ENCODE data around the gene AMFR.

The AMFR gene

GRCh38 chr16:56425439-56425832 is at the start of gene AMFR:
TSS of gene AMFR (minus strand) at chr16:56425545. CDS start at chr16:56425327, 218 bp downstream.
- no peaks in the 10 kb centered on the region for H3K9me3 Mint-ChIP-seq
- H3K27me3 Mint-ChIP-seq, result no peaks in the 10 kb centered on the region
- H3K4me1 Mint-ChIP-seq, result peaks cover 38% of the 10 kb centered on the region
- H3K4me3 Mint-ChIP-seq, result peak within 1 kb of the TSS; percentile 94
- ATAC-seq (replicated peaks; ENCODE audit: extremely low read depth, poor library complexity, severe bottlenecking) (peak; percentile 95), DNase-seq (ENCODE audit: low spot score in 2 of 2) (peak; percentile 48 to 49)
- peaks cover 6% of the 10 kb centered on the region for H3K36me3 Mint-ChIP-seq (ENCODE audit: insufficient read depth)
- peak within 1 kb of the TSS; percentile 88 for H3K27ac Mint-ChIP-seq (ENCODE audit: low read depth)

GRCh38 chr16:56470666-56471065 is 45.3 kb upstream of the AMFR start:
- Mint-ChIP-seq H3K4me3 (no peak overlapping the region), H3K4me1 (no peaks in the 10 kb centered on the region)

GRCh38 chr16:56470232-56470631 is 44.9 kb upstream of the AMFR start:
- Mint-ChIP-seq H3K4me3 (no peak overlapping the region), H3K27ac (ENCODE audit: low read depth) (peak overlapping the region; percentile 70), H3K36me3 (ENCODE audit: insufficient read depth) (peaks cover 76% of the 10 kb centered on the region), H3K27me3 (no peaks in the 10 kb centered on the region), H3K4me1 (no peaks in the 10 kb centered on the region), H3K9me3 (no peaks in the 10 kb centered on the region)
- DNase-seq (ENCODE audit: low spot score in 2 of 2), result no peak
- ATAC-seq (replicated peaks; ENCODE audit: extremely low read depth, poor library complexity, severe bottlenecking), result no peak

More at GRCh38 chr16:56470666-56471065, 45.3 kb upstream of the AMFR start:
- H3K36me3 Mint-ChIP-seq (ENCODE audit: insufficient read depth), result peaks cover 78% of the 10 kb centered on the region
- DNase-seq (ENCODE audit: low spot score in 2 of 2), result no peak
- no peaks in the 10 kb centered on the region for H3K9me3 Mint-ChIP-seq
- peak overlapping the region; percentile 70 for H3K27ac Mint-ChIP-seq (ENCODE audit: low read depth)
- no peak for ATAC-seq (replicated peaks; ENCODE audit: extremely low read depth, poor library complexity, severe bottlenecking)
- H3K27me3 Mint-ChIP-seq, result no peaks in the 10 kb centered on the region

GRCh38 chr16:56469748-56470147 is 44.4 kb upstream of the AMFR start:
- H3K4me1 Mint-ChIP-seq, result no peaks in the 10 kb centered on the region
- H3K27ac Mint-ChIP-seq (ENCODE audit: low read depth), result no peak overlapping the region
- H3K4me3 Mint-ChIP-seq, result no peak overlapping the region
- no peak for ATAC-seq (replicated peaks; ENCODE audit: extremely low read depth, poor library complexity, severe bottlenecking)
- no peak for DNase-seq (ENCODE audit: low spot score in 2 of 2)
- H3K27me3 Mint-ChIP-seq, result no peaks in the 10 kb centered on the region
- peaks cover 72% of the 10 kb centered on the region for H3K36me3 Mint-ChIP-seq (ENCODE audit: insufficient read depth)
- H3K9me3 Mint-ChIP-seq, result no peaks in the 10 kb centered on the region

- peaks cover 76% of the 10 kb centered on the region for H3K36me3 Mint-ChIP-seq (ENCODE audit: insufficient read depth)
- H3K27me3 Mint-ChIP-seq, result no peaks in the 10 kb centered on the region
- DNase-seq (ENCODE audit: low spot score in 2 of 2) (no peak), ATAC-seq (replicated peaks; ENCODE audit: extremely low read depth, poor library complexity, severe bottlenecking) (no peak)
- H3K27ac Mint-ChIP-seq (ENCODE audit: low read depth), result no peak overlapping the region
- no peaks in the 10 kb centered on the region for H3K9me3 Mint-ChIP-seq
- peaks cover 4% of the 10 kb centered on the region for H3K4me1 Mint-ChIP-seq
- H3K4me3 Mint-ChIP-seq, result no peak overlapping the region
Observed at GRCh38 chr16:56468800-56469199, 43.5 kb upstream of the AMFR start.

DNA sequence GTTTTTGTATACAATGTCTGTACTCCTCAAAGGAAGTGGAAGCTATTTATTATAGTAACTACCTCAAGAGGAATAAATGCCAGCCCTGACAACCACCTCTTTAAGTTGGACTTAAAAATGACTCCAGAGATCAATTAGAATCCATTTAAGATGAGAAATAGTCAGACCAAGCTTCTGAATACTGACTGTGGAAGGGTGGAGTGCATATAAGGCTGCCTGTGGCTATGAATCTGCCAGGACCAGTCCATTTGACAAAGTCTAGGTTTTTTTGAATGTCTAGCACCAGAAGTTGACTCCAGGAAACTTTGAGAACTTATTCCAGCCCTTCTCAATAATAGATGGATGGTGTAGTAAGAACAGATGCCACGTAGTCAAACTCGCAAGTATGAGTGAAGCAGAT is 41.0 kb upstream of the AMFR start:
- DNase-seq (ENCODE audit: low spot score in 2 of 2), result no peak
- H3K9me3 Mint-ChIP-seq, result no peaks in the 10 kb centered on the region
- no peak overlapping the region for H3K4me3 Mint-ChIP-seq
- no peak overlapping the region for H3K27ac Mint-ChIP-seq (ENCODE audit: low read depth)
- H3K36me3 Mint-ChIP-seq (ENCODE audit: insufficient read depth), result peaks cover 68% of the 10 kb centered on the region
- no peak for ATAC-seq (replicated peaks; ENCODE audit: extremely low read depth, poor library complexity, severe bottlenecking)
- peaks cover 5% of the 10 kb centered on the region for H3K4me1 Mint-ChIP-seq
- no peaks in the 10 kb centered on the region for H3K27me3 Mint-ChIP-seq

- Mint-ChIP-seq H3K27ac (ENCODE audit: low read depth) (no peak overlapping the region), H3K4me1 (peaks cover 5% of the 10 kb centered on the region), H3K4me3 (no peak overlapping the region), H3K27me3 (no peaks in the 10 kb centered on the region), H3K36me3 (ENCODE audit: insufficient read depth) (peaks cover 50% of the 10 kb centered on the region), H3K9me3 (no peaks in the 10 kb centered on the region)
- ATAC-seq (replicated peaks; ENCODE audit: extremely low read depth, poor library complexity, severe bottlenecking) (no peak), DNase-seq (ENCODE audit: low spot score in 2 of 2) (no peak)
Observed at GRCh38 chr16:56463153-56463552, 37.8 kb upstream of the AMFR start.

GRCh38 chr16:56462064-56462796 is 36.9 kb upstream of the AMFR start:
- Mint-ChIP-seq H3K36me3 (ENCODE audit: insufficient read depth) (peaks cover 49% of the 10 kb centered on the region), H3K9me3 (no peaks in the 10 kb centered on the region), H3K27ac (ENCODE audit: low read depth) (no peak overlapping the region), H3K4me3 (no peak overlapping the region), H3K4me1 (peaks cover 5% of the 10 kb centered on the region), H3K27me3 (no peaks in the 10 kb centered on the region)
- ATAC-seq (replicated peaks; ENCODE audit: extremely low read depth, poor library complexity, severe bottlenecking) (no peak), DNase-seq (ENCODE audit: low spot score in 2 of 2) (no peak)

- DNase-seq (ENCODE audit: low spot score in 2 of 2) (no peak), ATAC-seq (replicated peaks; ENCODE audit: extremely low read depth, poor library complexity, severe bottlenecking) (no peak)
- Mint-ChIP-seq H3K9me3 (no peaks in the 10 kb centered on the region), H3K4me3 (no peak overlapping the region), H3K36me3 (ENCODE audit: insufficient read depth) (peaks cover 54% of the 10 kb centered on the region), H3K27me3 (no peaks in the 10 kb centered on the region), H3K27ac (ENCODE audit: low read depth) (no peak overlapping the region), H3K4me1 (peaks cover 5% of the 10 kb centered on the region)
Observed at GRCh38 chr16:56460101-56460500, 34.8 kb upstream of the AMFR start.

GRCh38 chr16:56457927-56458470 is 32.7 kb upstream of the AMFR start:
- Mint-ChIP-seq H3K27ac (ENCODE audit: low read depth) (no peak overlapping the region), H3K4me1 (peaks cover 6% of the 10 kb centered on the region), H3K4me3 (no peak overlapping the region), H3K36me3 (ENCODE audit: insufficient read depth) (peaks cover 54% of the 10 kb centered on the region), H3K9me3 (no peaks in the 10 kb centered on the region), H3K27me3 (no peaks in the 10 kb centered on the region)
- ATAC-seq (replicated peaks; ENCODE audit: extremely low read depth, poor library complexity, severe bottlenecking) (no peak), DNase-seq (ENCODE audit: low spot score in 2 of 2) (no peak)

DNA sequence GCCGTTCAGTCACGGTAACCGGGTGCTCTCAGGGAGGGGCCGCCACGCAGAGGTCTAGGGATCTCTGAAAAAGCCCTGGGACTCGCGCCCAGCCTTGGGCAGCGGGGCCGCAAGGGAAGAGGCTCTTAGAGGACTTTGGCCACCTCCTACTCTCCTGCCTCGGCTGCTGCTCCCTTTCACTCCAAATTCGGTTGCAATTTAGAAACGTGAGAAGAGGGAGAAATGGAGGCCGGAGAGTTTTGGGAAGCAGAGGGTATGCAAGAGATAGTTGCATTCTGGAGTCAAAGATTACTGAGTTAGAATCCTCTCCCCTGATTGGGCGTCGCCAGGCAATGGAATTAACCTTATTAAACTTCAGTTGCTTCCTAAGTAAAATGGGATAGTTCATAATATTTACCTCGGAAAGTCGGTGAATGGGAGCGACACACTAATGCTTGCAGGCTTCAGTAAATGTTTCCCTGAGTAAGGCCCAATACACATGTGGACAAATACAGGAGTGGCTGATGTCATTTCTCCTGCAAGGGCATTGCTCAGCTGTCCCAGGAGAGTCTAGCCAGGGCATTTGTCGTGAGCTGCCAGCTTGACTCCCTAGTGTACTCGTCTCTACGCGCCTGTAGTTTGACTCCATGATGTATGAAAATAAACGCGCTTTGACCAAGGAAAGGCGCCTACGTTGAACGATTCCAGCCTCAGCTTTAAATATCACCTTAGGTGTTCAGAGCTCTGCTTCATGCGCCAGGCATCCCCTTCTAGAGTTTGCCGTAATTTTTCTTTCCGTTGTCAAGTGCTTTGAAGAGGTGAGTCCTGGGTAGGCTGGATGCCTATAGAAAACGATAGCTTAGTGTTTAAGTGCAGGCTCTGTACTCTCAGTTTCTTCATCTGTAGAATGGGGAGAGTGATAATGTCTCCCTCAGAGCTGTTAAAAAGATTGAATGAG is 26.7 kb upstream of the AMFR start:
- Mint-ChIP-seq H3K9me3 (no peaks in the 10 kb centered on the region), H3K4me3 (peak overlapping the region; percentile 92), H3K36me3 (ENCODE audit: insufficient read depth) (peaks cover 47% of the 10 kb centered on the region), H3K4me1 (peaks cover 55% of the 10 kb centered on the region), H3K27ac (ENCODE audit: low read depth) (peak overlapping the region; percentile 95), H3K27me3 (no peaks in the 10 kb centered on the region)
- DNase-seq (ENCODE audit: low spot score in 2 of 2), result no peak
- peak; percentile 26 for ATAC-seq (replicated peaks; ENCODE audit: extremely low read depth, poor library complexity, severe bottlenecking)

DNA sequence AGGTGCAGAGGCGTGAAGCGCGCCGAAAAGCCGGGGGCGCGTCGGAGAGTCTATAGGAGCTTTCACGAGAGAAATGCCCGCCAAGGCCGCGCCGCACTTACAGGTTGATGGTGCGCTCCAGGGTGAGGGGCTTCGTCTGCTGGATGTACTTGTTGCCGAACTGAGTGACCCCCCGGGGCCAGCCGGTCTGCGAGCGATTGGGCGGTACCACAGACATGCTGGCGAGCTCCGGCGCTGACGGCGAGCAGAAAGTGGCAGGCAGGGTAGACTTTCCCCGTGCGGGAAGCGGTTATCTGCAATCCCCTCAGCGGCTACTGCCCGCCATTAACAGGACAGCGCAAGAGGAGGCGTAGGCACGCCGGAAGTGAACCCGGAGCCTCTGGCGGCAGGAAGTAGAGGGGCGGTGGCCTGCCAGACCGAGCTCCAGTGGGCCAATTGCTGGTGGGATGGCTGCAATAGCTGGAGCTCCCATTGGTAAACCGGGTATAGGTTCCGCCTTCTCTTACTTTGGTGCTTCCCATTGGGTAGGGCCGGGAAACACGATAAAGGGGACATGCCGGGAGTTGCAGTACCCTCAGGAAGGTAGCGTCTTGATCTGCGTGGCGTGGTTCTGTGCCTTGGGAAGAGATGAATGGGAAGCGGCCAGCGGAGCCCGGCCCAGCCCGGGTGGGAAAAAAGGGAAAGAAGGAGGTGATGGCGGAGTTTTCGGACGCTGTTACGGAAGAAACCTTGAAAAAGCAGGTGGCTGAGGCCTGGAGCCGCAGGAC is 25.8 kb upstream of the AMFR start, which contains the start of the genes NUDT21 and OGFOD1:
NUDT21 (minus strand) TSS at position 347 of the 767 bp plus-strand sequence; CDS start at position 217, 130 bp downstream.
OGFOD1 (plus strand) TSS at position 569 of the 767 bp plus-strand sequence; CDS start at position 628, 59 bp downstream.
- Mint-ChIP-seq H3K4me3 (peak within 1 kb of the TSS; percentile 92), H3K9me3 (no peaks in the 10 kb centered on the region), H3K4me1 (peaks cover 55% of the 10 kb centered on the region), H3K27ac (ENCODE audit: low read depth) (peak within 1 kb of the TSS; percentile 95), H3K36me3 (ENCODE audit: insufficient read depth) (peaks cover 49% of the 10 kb centered on the region), H3K27me3 (no peaks in the 10 kb centered on the region)
- peak; percentile 98 for ATAC-seq (replicated peaks; ENCODE audit: extremely low read depth, poor library complexity, severe bottlenecking)
- DNase-seq (ENCODE audit: low spot score in 2 of 2), result peak; percentile 74 to 88

Measured in central memory CD8-positive, alpha-beta T cell (primary cell).